Mesothelial cell of epicardium (in vitro differentiated cells): ENCODE data around the gene COL5A1. TPM values are rescaled to one million over a fixed set of nuclear protein-coding genes. Genes with fewer than 3 reads are reported as not detected.

Experiments used
- DNase-seq, 2 experiments: peaks; one replicate each; pipeline ENCODE4 v3.0.0; 2021; ENCODE audit warnings: low spot score in 2 of 2; ENCODE audit not compliant: unreplicated experiment in 2 of 2
- H3K27ac Mint-ChIP-seq: 2 replicates; pipeline ENCODE4 v1.8.0; 2021; ENCODE audit warnings: mixed read lengths
- H3K27me3 Mint-ChIP-seq: 2 replicates; pipeline ENCODE4 v1.8.0; 2021; ENCODE audit warnings: low read depth, mixed read lengths
- H3K36me3 Mint-ChIP-seq: 2 replicates; pipeline ENCODE4 v1.8.0; 2021; ENCODE audit warnings: mixed read lengths
- H3K4me1 Mint-ChIP-seq: 2 replicates; pipeline ENCODE4 v1.8.0; 2021; ENCODE audit warnings: mixed read lengths
- H3K4me3 Mint-ChIP-seq: 2 replicates; pipeline ENCODE4 v1.8.0; 2021; ENCODE audit warnings: mild to moderate bottlenecking, moderate library complexity, mixed read lengths
- H3K9me3 Mint-ChIP-seq: 2 replicates; pipeline ENCODE4 v1.8.0; 2021; ENCODE audit warnings: mixed read lengths
- CTCF ChIP-seq: fragments of 200-600 bp; sonication (generic); IDR thresholded peaks from one replicate; pipeline ENCODE4 v1.5.0; 2021; ENCODE audit warnings: antibody characterized with exemption; ENCODE audit not compliant: unreplicated experiment
- total RNA-seq: library from RNA; stranded (reverse); gene quantifications from 3 replicates; pipeline ENCODE4 v1.2.1, GENCODE V29; 2021

The COL5A1 gene
- total RNA-seq, 1 donor from 2014 or later: 605 TPM

DNA sequence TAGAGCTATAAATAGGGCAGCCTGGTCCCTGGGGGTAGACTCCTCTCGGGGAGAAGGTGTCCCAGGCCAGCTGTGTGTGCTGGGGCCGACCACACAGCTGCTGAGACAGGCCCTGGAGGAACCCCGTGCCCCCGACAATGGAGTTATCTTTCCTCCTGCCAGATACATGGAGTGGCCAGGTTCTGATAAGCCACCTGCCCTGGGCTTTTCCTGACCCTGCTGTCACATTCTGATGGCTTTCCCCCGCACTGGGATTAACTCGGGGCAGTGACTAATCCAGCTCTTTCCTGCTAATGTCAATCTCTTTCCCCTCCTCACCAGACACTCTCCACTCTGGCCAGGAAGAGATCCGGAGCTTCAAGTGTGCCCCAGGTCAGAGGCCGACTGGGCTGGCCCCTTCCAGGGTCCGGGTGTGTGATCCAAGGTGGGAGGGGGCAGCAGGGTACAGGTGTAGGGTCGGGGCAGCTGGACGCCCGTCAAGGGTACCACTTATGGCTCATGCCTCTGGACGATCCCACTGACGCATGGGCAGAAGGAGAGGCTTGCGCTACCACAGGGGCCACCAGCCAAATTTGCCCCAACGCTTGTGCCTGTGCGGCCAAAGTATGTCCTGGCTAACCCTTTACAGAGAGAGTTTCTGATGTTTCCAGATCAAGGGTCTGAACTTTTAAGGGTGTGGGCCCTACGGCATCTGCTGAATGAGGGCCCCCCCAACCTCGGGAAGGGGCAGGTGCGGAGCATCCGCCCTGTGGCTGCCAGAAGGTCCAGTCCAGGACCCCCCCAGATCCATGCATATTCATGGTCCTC, 20.6 kb upstream of the COL5A1 start:
- H3K36me3 Mint-ChIP-seq: no peaks in the 10 kb centered on the region
- H3K27me3 Mint-ChIP-seq: no peaks in the 10 kb centered on the region
- H3K9me3 Mint-ChIP-seq: no peaks in the 10 kb centered on the region
- no peak for TF ChIP-seq CTCF
- H3K4me1 Mint-ChIP-seq: peaks cover 30% of the 10 kb centered on the region
- H3K27ac Mint-ChIP-seq: no peak overlapping the region
- peak in 1 of 2 experiments; percentile 9 for DNase-seq
- no peak overlapping the region for H3K4me3 Mint-ChIP-seq

DNA sequence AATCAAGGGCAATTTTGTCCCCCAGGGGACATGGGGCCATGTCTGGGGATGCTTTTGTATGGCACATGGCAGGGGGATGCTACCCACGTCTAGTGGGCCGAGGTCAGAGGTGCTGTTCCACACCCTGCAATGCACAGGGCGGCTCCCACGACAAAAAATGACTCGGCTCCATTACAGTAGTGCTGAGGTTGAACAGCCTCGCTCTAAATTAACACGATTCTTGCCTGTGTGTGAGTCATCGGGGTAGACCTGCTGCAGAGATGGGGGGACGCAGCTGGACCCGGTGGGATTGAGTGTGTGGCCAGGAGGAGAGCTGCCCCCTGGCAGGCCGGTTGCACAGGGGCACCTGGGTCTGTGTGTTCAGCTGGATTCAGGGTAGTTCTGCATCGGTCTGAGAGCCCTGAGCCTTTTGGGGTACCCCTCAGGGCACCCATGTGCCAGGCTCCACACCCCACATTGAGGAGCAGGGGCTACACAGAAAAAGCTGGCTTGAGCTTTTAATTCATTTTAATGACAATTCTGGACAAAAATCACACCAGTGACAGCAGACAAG, 20.0 kb upstream of the COL5A1 start:
- Mint-ChIP-seq H3K9me3 (no peaks in the 10 kb centered on the region), H3K4me1 (peaks cover 37% of the 10 kb centered on the region), H3K27ac (no peak overlapping the region), H3K27me3 (no peaks in the 10 kb centered on the region), H3K36me3 (no peaks in the 10 kb centered on the region), H3K4me3 (no peak overlapping the region)
- TF ChIP-seq CTCF: no peak
- peak in 1 of 2 experiments; percentile 13 for DNase-seq

DNA sequence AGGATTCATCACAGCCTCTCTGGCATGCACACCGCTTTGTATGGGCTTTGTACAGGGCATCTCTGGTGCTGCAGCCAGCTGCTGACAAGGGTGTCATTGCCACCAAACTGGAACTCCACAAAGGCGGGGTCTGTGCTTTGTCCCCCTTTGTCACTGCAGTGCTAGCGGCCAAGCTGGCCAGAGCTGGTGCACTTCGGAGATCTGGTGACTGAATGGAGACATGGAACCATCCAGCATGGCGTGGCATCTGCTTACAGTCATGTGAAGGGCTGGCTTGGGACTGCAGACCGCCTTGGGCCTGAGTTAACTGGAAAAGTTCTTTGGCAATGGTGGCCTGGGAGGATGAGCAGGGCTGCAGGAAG, 18.7 kb upstream of the COL5A1 start:
- Mint-ChIP-seq H3K4me1 (peaks cover 38% of the 10 kb centered on the region), H3K27ac (no peak overlapping the region)
- peak in 1 of 2 experiments; percentile 6 for DNase-seq

GRCh38 chr9:134623258-134624066, 18.1 kb upstream of the COL5A1 start:
- H3K4me3 Mint-ChIP-seq: no peak overlapping the region
- no peak for TF ChIP-seq CTCF
- no peaks in the 10 kb centered on the region for H3K9me3 Mint-ChIP-seq
- peaks cover 32% of the 10 kb centered on the region for H3K4me1 Mint-ChIP-seq
- H3K27ac Mint-ChIP-seq: no peak overlapping the region
- no peaks in the 10 kb centered on the region for H3K27me3 Mint-ChIP-seq
- peak in 1 of 2 experiments; percentile 14 for DNase-seq
- no peaks in the 10 kb centered on the region for H3K36me3 Mint-ChIP-seq

More for the DNA sequence above, 18.7 kb upstream of the COL5A1 start:
- Mint-ChIP-seq H3K4me3 (no peak overlapping the region), H3K36me3 (no peaks in the 10 kb centered on the region), H3K9me3 (no peaks in the 10 kb centered on the region), H3K27me3 (no peaks in the 10 kb centered on the region)
- TF ChIP-seq CTCF: no peak

GRCh38 chr9:134624137-134624591, 17.4 kb upstream of the COL5A1 start:
- H3K27ac Mint-ChIP-seq: no peak overlapping the region
- no peaks in the 10 kb centered on the region for H3K9me3 Mint-ChIP-seq
- H3K4me1 Mint-ChIP-seq: peaks cover 27% of the 10 kb centered on the region
- no peak for TF ChIP-seq CTCF
- H3K4me3 Mint-ChIP-seq: no peak overlapping the region
- no peaks in the 10 kb centered on the region for H3K36me3 Mint-ChIP-seq
- H3K27me3 Mint-ChIP-seq: no peaks in the 10 kb centered on the region
- peak in 1 of 2 experiments; percentile 5 for DNase-seq
